ENCODE data around the gene ZNF784.
"Not testable (repeated sequence)": the region's sequence is repeated elsewhere in the genome, so short reads cannot be mapped to it uniquely, and the experiment has no call there.

Gene ZNF784

GRCh38 chr19:55599842-55600661 lies 24.3 kb downstream of the ZNF784 start, which contains the start of gene ZNF524:
Gene ZNF524 (plus strand): TSS chr19:55600288. CDS start chr19:55602113, 1,825 bp downstream.
- peak; percentile 92 for DNase-seq

- DNase-seq = peak; percentile 99
Observed at GRCh38 chr19:55599468-55599841, 24.9 kb downstream of the ZNF784 start, which contains the start of gene FIZ1. Gene FIZ1 (minus strand): TSS chr19:55599517. CDS start chr19:55597865, 1,652 bp downstream.

- peak; percentile 98 for DNase-seq
Observed at GRCh38 chr19:55598719-55599467, 25.5 kb downstream of the ZNF784 start.

GRCh38 chr19:55598034-55598433 lies 26.3 kb downstream of the ZNF784 start:
- DNase-seq = no peak

- no peak for DNase-seq
Observed at GRCh38 chr19:55597501-55597921, 26.9 kb downstream of the ZNF784 start.

GRCh38 chr19:55596304-55596703 lies 28.1 kb downstream of the ZNF784 start:
- no peak for DNase-seq

- no peak for DNase-seq
Observed at GRCh38 chr19:55594996-55595545, 29.3 kb downstream of the ZNF784 start.

GRCh38 chr19:55593096-55593772 lies 31.1 kb downstream of the ZNF784 start:
- DNase-seq = no peak

- no peak for DNase-seq
Observed at GRCh38 chr19:55592391-55593090, 31.8 kb downstream of the ZNF784 start.

- no peak for DNase-seq
Observed at GRCh38 chr19:55591555-55591954, 32.8 kb downstream of the ZNF784 start.

- no peak for DNase-seq
Observed at GRCh38 chr19:55590617-55591016, 33.7 kb downstream of the ZNF784 start.

- no peak for DNase-seq
Observed at GRCh38 chr19:55590109-55590508, 34.3 kb downstream of the ZNF784 start.

- no peak for DNase-seq
Observed at GRCh38 chr19:55588738-55589137, 35.6 kb downstream of the ZNF784 start.

- DNase-seq = peak; percentile 89
Observed at GRCh38 chr19:55586976-55587668, 37.2 kb downstream of the ZNF784 start.

- peak; percentile 24 for DNase-seq
Observed at GRCh38 chr19:55585658-55586339, 38.6 kb downstream of the ZNF784 start.

- no peak for DNase-seq
Observed at GRCh38 chr19:55584871-55585270, 39.5 kb downstream of the ZNF784 start.

GRCh38 chr19:55583897-55584296 lies 40.5 kb downstream of the ZNF784 start:
- not testable (repeated sequence) for DNase-seq

- DNase-seq = not testable (repeated sequence)
Observed at GRCh38 chr19:55582284-55582683, 42.1 kb downstream of the ZNF784 start.

- no peak for DNase-seq
Observed at GRCh38 chr19:55581823-55582223, 42.5 kb downstream of the ZNF784 start.

- peak; percentile 25 for DNase-seq
Observed at GRCh38 chr19:55581145-55581822, 43.1 kb downstream of the ZNF784 start.
